Ishikawa (cell line): ENCODE measurements around the gene PRKCD.

Experiments
- CEBPB ChIP-seq: IDR thresholded peaks from 2 replicates; pipeline ENCODE4 v1.6.1; 2012
- CREB1 ChIP-seq: IDR thresholded peaks from 2 replicates; pipeline ENCODE4 v1.6.1; 2012; ENCODE audit warnings: low read depth
- EGR1 ChIP-seq: IDR thresholded peaks from 2 replicates; pipeline ENCODE4 v1.6.1; 2012
- EP300 ChIP-seq: IDR thresholded peaks from 2 replicates; pipeline ENCODE4 v1.6.1; 2012; ENCODE audit warnings: borderline replicate concordance
- FOXM1 ChIP-seq: IDR thresholded peaks from 2 replicates; pipeline ENCODE4 v1.6.1; 2012; ENCODE audit warnings: low read depth, borderline replicate concordance
- MAX ChIP-seq: IDR thresholded peaks from 2 replicates; pipeline ENCODE4 v1.6.1; 2012
- RAD21 ChIP-seq: IDR thresholded peaks from 2 replicates; pipeline ENCODE4 v1.6.1; 2012; ENCODE audit warnings: low read depth
- REST ChIP-seq: IDR thresholded peaks from 2 replicates; pipeline ENCODE4 v1.6.1; 2012; ENCODE audit warnings: low read depth, mild to moderate bottlenecking
- TAF1 ChIP-seq: IDR thresholded peaks from 2 replicates; pipeline ENCODE4 v1.6.1; 2012; ENCODE audit warnings: low read depth, mild to moderate bottlenecking
- TCF12 ChIP-seq: IDR thresholded peaks from 2 replicates; pipeline ENCODE4 v1.6.1; 2012; ENCODE audit warnings: low read depth
- TEAD4 ChIP-seq: IDR thresholded peaks from 2 replicates; pipeline ENCODE4 v1.6.1; 2012
- USF1 ChIP-seq: IDR thresholded peaks from 2 replicates; pipeline ENCODE4 v1.6.1; 2012
- YY1 ChIP-seq: IDR thresholded peaks from 2 replicates; pipeline ENCODE4 v1.6.1; 2012; ENCODE audit warnings: low read depth
- ZBTB7A ChIP-seq: IDR thresholded peaks from 2 replicates; pipeline ENCODE4 v1.6.1; 2012; ENCODE audit warnings: low read depth

- TF ChIP-seq EGR1: no peak
- TF ChIP-seq REST: no peak
- TF ChIP-seq RAD21: no peak
- TF ChIP-seq TAF1: no peak
- no peak for TF ChIP-seq MAX
- TF ChIP-seq CREB1: no peak
- TF ChIP-seq EP300: no peak
- TF ChIP-seq CEBPB: no peak
- no peak for TF ChIP-seq TEAD4
- no peak for TF ChIP-seq FOXM1
- no peak for TF ChIP-seq USF1
- no peak for TF ChIP-seq TCF12
- TF ChIP-seq ZBTB7A: no peak
- TF ChIP-seq YY1: no peak
These were observed 73.3 kb downstream of the PRKCD start for GRCh38 chr3:53234130-53234840.
